Hematopoietic multipotent progenitor cell treated with erythropoietin and hydrocortisone succinate and interleukin-3 and kit ligand, for 8 days (in vitro differentiated cells): ENCODE measurements around the gene PRPH.
A peak's percentile ranks its signal among the peaks of the same experiment; 100 is the strongest.
"Not testable (repeated sequence)": the region's sequence is repeated elsewhere in the genome, so short reads cannot be mapped to it uniquely, and the experiment has no call there.

Source experiments
- DNase-seq: peaks from one replicate; pipeline ENCODE4 v3.0.0-alpha.2; 2015

Gene PRPH

GRCh38 chr12:49301760-49302159 lies 6.8 kb downstream of the PRPH start:
- no peak for DNase-seq

GRCh38 chr12:49304161-49304560 lies 9.2 kb downstream of the PRPH start:
- DNase-seq: no peak

- DNase-seq: no peak
These were observed 11.0 kb downstream of the PRPH start for GRCh38 chr12:49305762-49306510.

- no peak for DNase-seq
These were observed 14.4 kb downstream of the PRPH start for GRCh38 chr12:49309386-49309785.

- not testable (repeated sequence) for DNase-seq
These were observed 15.6 kb downstream of the PRPH start for GRCh38 chr12:49310451-49311000.

GRCh38 chr12:49314811-49315210 lies 19.9 kb downstream of the PRPH start:
- no peak for DNase-seq

GRCh38 chr12:49317118-49317517 lies 22.2 kb downstream of the PRPH start:
- DNase-seq: not testable (repeated sequence)

- DNase-seq: not testable (repeated sequence)
These were observed 25.6 kb downstream of the PRPH start for GRCh38 chr12:49320411-49321103.

- DNase-seq: no peak
These were observed 27.4 kb downstream of the PRPH start for GRCh38 chr12:49322367-49322707.

- DNase-seq: peak; percentile 99
These were observed 28.0 kb downstream of the PRPH start, which contains the start of gene TROAP for GRCh38 chr12:49322708-49323523. TROAP (plus strand) TSS chr12:49323255; CDS start chr12:49323609, 354 bp downstream.

GRCh38 chr12:49323524-49324097 lies 28.7 kb downstream of the PRPH start:
- DNase-seq: no peak

- no peak for DNase-seq
These were observed 30.7 kb downstream of the PRPH start for GRCh38 chr12:49325606-49326005.

- DNase-seq: no peak
These were observed 32.4 kb downstream of the PRPH start for GRCh38 chr12:49327368-49327767.

GRCh38 chr12:49327887-49328286 lies 32.9 kb downstream of the PRPH start:
- DNase-seq: no peak

GRCh38 chr12:49328816-49329215 lies 33.9 kb downstream of the PRPH start:
- DNase-seq: no peak

- no peak for DNase-seq
These were observed 35.2 kb downstream of the PRPH start for GRCh38 chr12:49330032-49330619.

- no peak for DNase-seq
These were observed 35.9 kb downstream of the PRPH start for GRCh38 chr12:49330631-49331379.

- peak; percentile 54 for DNase-seq
These were observed 36.7 kb downstream of the PRPH start for GRCh38 chr12:49331380-49332222.

GRCh38 chr12:49332441-49332861 lies 37.5 kb downstream of the PRPH start:
- no peak for DNase-seq

- no peak for DNase-seq
These were observed 38.0 kb downstream of the PRPH start for GRCh38 chr12:49332891-49333371.
